HG02642 (cell line): Measurements from ENCODE around the gene KDM4B.

Source experiments
- ATAC-seq: cut with Tn5 transposase; IDR thresholded peaks from one replicate; pipeline ENCODE4 v1.9.1; 2021; ENCODE audit warnings: mild to moderate bottlenecking; ENCODE audit not compliant: unreplicated experiment, poor library complexity

Gene KDM4B

DNA sequence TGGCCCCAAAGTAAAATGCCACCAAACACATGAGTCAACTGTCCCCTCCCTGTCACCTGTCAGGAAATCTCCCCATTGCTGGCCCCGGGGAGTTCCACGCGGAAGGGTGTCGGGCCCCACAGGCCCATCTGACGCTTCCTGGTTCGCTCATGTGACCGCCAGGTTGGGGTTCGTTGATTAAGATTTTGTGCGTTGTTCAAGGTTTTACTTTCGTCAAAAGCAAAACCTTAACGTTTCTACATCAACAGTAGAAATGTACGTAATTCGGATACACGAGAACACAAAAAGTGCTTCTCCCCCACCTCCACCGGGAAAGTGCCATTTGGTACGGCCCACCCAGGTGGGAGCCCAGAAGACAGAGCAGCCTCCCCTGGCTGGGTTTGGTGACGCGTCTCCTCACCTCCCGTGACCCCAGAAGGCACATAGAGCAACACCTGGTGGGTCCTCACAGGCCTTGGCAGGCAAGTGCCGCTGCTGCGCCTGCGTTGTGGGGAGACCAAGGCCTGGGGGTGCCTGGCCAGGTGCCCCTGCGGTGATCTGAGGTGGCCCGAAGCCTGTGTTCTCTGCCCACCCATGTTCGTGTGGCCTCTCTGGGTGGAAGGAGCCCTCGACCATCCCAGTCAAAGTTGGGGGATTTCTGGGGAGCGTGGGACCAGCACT is 161.6 kb downstream of the KDM4B start:
- ATAC-seq = peak; percentile 42

DNA sequence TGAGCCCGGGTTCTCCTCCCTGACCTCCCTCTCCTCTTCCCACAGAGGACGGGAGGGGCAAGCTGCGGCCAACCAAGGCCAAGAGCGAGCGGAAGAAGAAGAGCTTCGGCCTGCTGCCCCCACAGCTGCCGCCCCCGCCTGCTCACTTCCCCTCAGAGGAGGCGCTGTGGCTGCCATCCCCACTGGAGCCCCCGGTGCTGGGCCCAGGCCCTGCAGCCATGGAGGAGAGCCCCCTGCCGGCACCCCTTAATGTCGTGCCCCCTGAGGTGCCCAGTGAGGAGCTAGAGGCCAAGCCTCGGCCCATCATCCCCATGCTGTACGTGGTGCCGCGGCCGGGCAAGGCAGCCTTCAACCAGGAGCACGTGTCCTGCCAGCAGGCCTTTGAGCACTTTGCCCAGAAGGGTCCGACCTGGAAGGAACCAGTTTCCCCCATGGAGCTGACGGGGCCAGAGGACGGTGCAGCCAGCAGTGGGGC is 162.2 kb downstream of the KDM4B start:
- peak; percentile 54 for ATAC-seq

DNA sequence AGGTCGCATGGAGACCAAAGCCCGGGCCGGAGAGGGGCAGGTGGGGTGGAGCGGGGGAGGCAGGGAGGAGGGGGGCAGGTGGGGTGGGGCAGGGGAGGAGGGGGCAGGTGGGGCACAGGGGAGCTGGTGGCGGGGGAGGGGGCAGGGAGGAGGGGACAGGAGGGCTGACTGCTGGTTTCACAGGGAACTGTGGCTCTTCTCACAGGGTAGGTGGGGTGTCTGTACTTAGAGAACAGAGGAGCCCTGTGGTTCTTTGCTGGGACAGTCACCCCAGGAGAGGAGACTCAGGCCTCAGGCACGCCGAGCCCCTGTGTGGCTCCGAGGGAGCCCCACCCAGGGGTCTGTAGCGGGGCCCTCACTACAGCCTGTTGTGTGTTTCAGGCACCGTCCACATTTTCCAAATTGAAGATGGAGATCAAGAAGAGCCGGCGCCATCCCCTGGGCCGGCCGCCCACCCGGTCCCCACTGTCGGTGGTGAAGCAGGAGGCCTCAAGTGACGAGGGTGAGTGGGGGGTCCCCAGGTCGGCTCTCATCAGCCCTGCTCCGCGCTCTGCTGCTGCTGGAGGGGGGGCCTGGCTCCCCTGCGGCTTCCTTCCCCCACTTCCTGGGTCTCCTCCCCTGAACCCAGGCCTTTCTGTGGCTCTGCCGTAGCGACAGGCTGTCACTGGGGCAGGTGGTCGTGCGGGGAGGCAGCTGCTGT is 162.7 kb downstream of the KDM4B start:
- ATAC-seq = no peak

DNA sequence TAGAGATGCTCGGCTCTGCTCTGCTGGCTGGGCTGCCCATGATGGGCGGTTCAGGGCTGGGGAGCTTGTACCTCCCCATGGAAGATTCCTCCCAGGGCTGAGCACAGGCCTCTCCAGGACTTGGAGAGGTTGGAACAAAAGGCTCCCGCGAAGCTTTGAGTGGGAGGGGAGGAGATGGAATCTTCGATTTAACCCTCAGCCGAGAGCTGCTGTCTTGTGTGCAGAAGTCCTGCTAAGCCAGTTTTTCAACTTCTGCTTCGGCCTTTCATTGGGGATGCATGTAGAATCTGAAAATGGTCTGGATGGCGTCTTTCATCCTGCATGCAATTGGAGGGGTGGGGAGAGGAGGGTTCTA is 163.3 kb downstream of the KDM4B start:
- ATAC-seq = no peak

GRCh38 chr19:5132698-5133651 is 164.1 kb downstream of the KDM4B start:
- ATAC-seq = no peak

DNA sequence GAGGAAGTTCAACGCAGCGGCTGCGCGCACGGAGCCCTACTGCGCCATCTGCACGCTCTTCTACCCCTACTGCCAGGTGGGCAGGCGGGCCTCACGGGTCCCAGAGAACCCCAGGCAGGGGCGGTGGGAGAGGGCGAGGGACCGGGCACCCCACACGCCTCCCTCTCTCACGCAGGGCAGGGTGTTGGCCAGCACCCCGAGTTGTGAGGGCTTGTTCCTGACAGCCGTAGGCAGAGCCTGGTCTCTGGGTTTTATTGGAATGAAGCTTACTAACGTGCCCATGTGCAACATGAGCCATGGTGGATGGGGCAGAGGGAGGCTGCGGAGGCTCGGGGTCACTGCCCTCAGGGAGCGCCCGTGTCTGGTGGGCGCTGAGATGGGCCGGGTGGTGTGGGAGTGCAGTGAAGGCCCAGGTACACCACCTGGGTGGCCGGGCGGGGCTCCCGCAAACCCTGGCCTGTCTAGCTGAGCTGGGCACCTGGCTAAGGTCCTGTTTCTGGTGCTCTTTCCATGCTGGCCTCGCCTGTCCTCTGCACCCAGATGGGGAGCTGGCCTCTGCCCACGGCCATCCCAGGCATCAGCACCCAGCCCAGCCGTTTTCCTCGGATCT is 165.2 kb downstream of the KDM4B start:
- no peak for ATAC-seq

DNA sequence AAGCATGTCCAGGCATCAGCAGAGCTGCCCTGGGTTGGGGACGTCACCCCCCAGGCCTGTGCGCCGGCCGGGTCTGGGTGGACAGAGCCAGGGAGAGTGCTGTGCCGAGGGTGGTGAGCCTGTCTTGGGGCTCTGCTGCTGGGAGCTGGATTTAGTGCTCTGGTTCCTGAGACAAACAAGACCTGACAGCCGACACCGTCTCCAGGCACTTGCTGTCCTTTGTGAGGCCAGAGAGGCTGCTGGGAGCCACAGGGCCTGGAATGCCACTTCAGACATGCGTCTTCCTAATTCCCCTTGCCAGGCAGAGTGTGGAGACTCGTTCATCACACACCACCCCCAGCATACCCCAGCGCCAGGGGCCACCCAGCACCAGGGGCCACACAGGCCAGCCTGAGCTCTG is 165.8 kb downstream of the KDM4B start:
- ATAC-seq = no peak

- ATAC-seq = no peak
Measured at GRCh38 chr19:5136073-5136855, 167.4 kb downstream of the KDM4B start.

DNA sequence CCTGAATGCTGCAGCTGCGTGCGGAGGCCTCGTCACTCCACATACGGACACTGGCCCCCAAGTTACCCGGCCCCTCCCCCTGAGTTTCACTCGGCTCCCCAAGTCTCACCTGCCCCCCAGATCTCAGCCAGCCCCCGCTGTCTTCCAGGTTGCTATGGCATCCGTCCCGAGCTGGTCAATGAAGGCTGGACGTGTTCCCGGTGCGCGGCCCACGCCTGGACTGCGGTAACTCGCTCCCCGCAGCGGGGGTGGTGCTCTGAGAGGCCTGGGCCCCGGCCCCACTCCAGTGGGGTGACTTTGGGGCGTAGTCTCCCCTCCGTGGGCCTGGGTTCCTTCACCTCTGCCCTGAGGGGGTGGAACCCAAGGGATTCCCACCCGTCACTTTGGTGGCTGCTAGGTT is 168.2 kb downstream of the KDM4B start:
- ATAC-seq = no peak

GRCh38 chr19:5137571-5138124 is 168.7 kb downstream of the KDM4B start:
- ATAC-seq = no peak

DNA sequence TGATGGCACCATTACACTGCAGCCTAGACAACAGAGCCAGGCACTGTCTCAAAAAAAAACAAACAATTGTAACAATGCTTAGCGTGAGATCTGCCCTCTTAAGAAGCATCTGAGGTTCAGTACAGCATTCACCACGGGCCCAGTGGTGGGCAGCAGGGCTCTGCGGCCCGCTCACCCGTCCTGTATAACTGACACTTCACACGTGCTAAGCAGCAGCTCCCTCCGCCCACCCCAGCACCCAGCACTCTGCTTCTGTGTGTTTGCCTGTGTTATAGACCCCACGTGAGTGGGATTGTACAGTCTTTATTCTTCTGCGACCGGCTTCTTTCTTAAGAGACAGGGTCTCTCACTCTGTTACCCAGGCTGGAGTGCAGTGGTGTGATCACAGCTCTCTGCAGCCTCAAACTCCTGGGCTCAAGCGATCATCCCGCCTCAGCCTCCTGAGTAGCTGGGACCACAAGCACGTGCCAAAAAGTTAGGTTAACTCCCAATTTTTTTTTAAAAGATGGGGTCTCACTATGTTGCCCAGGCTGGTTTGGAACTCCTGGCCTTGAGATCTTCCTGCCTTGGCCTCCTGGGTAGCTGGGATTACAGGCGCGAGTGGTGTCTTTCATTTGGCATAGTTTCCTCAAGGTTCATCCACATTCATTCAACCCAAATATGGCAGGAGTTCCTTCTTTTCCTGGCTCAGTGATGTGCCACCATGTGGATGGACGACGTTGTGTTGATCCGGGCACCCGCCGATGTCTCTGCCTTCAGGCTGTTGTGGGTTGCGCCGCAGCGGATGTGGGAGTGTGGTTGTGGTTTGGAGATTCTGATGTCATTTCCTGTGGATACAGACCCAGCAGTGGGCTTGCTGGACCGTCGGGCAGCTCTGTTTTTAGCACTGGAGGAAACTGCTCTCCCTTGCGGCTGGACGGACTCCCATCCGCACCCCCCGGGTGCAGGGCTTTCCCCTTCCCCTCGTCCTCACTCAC is 170.0 kb downstream of the KDM4B start:
- no peak for ATAC-seq

DNA sequence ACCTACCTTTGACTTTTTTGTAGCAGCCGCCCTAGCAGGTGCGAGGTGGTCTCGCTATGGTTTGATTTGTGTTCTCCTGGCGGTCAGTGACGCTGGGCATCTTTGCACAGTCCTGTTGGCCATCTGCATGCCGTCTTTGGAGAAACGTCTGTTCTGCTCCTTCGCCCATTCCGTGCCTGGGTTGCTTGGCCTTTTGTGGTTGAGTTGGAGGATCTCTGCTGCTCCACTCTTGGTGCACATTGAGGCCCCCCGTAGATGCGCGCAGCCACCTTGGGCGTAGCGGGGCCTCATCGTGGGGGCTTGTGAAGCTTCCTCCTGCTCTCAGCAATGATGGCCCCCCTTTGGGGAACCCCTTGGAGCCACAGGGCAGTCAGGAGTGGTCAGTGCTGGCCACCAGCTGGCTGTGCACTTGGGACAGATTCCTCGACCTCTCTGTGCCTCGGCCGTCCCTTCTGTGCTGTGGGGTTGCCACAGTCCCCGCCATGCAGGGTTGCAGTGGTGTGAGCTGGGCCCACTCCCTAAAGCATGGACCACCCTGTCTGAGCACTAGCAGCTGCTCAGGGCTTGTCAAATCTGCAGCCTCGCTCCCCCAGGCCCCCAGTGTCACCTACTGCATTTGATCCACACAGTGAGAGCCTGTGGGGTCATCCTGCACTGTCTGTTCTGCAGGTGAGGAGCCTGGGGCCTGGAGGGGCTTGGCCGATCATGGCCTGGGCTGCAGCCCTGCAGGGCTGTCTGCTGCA is 170.8 kb downstream of the KDM4B start:
- ATAC-seq = no peak

DNA sequence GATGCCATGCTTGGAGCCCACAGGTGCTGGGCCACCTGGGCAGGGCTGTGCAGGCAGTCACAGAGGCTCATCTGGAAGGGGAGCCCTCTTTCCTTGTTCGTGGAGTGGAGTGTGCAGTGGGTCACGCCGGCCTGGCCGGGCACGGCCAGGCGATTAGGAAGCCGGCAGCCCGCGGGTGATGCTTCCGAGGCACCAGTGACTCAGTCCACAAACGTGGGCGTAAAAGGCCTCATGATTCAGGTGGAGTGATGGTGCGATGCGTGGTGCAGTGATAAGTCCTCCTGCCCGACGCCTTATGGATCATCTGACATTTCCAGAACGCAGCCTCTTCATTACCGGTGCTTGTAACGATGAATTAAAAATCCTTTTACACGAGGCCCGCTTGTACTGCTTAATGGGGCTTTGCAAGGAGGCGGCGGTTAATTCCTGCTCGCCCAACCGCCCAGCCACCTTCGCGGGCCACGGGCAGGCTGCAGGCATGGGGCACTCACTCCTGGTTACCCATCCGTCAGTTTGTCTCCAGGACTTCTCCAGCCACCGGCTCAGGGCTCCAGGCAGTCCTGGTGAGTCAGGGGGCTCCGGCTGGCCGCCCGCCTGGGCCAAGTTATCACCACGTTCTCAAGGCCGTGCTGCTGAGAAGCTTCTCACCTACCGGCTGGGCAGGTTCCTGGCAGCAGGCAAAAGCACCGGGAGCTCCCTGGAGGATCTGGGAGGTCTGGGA is 172.4 kb downstream of the KDM4B start:
- ATAC-seq = no peak

GRCh38 chr19:5141850-5142724 is 173.2 kb downstream of the KDM4B start:
- ATAC-seq = no peak

- no peak for ATAC-seq
Measured at GRCh38 chr19:5142725-5143097, 173.8 kb downstream of the KDM4B start.
